Measurements from ENCODE around the gene GLIS1. TPM values are rescaled to one million over a fixed set of nuclear protein-coding genes. Genes with fewer than 3 reads are reported as not detected.
A peak's percentile ranks its signal among the peaks of the same experiment; 100 is the strongest.

The GLIS1 gene
- total and polyA plus RNA-seq, 8 donors: 0.06 to 0.26 (median 0.13) TPM; not detected in 4

DNA sequence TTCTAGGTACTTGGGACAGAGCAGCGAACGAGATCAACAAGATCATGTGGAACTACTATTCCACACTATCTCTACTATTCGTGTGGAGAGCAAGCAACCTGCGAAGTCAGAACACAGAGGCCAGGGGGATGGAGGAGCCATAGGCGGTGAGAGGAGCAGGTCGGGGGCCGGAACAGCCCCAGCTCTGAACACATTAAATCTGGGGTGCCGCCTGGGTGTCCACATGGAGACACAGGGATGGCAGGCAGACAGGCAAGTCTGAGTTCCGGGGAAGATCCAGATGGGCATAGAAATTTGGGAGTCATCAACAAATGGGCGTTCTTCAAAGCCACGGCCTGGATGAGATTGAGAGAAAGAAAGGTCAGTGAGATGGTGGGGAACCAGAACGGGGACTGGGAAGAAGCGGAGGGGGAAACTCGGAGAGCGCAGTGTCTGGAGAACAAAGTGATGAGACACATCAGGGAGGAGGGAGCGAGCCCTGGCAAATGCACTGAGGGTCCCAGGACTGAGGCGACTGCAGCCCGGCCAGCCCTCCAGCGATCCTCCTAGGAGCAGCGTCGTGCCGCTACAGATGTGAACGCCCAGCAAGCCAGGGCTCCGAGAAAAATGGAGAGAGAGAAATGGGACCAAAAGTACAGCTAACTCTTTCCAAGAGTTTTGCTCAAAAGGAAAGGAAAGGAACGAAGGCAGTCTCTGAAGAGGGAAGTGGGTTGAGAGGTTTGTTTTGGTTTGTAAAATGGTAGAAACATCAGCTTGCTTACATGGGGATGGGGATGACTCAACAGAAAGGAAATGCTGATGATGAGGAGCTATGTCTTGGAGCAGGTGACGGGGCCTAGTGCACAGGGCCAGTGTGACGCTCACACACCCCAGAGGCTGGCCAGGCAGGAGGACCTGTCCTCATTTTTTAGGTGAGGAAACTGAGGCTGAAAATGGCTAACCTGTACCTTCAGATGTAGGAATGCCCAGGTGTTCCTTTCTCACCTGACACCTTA, 84.5 kb downstream of the GLIS1 start:
- 71 to 86% methylated on average over 27 of the region's 27 CpGs for WGBS, 2 donors
- no peak for FAIRE-seq
- Histone ChIP-seq H3K27ac (no peak overlapping the region), H3K4me3 (no peak overlapping the region), H3K36me3 (no peaks in the 10 kb centered on the region), H3K9me3 (no peaks in the 10 kb centered on the region), H3K4me1 (no peaks in the 10 kb centered on the region), H3K27me3 (no peaks in the 10 kb centered on the region)
- TF ChIP-seq, protein P1, sequence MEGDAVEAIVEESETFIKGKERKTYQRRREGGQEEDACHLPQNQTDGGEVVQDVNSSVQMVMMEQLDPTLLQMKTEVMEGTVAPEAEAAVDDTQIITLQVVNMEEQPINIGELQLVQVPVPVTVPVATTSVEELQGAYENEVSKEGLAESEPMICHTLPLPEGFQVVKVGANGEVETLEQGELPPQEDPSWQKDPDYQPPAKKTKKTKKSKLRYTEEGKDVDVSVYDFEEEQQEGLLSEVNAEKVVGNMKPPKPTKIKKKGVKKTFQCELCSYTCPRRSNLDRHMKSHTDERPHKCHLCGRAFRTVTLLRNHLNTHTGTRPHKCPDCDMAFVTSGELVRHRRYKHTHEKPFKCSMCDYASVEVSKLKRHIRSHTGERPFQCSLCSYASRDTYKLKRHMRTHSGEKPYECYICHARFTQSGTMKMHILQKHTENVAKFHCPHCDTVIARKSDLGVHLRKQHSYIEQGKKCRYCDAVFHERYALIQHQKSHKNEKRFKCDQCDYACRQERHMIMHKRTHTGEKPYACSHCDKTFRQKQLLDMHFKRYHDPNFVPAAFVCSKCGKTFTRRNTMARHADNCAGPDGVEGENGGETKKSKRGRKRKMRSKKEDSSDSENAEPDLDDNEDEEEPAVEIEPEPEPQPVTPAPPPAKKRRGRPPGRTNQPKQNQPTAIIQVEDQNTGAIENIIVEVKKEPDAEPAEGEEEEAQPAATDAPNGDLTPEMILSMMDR (IDR thresholded peaks at IDR 0.05): no peak
- intact Hi-C loops (cut with DNase I): no loop called here
- peak in 1 of 6 donors; percentile 25 for DNase-seq
- no peak for ATAC-seq

DNA sequence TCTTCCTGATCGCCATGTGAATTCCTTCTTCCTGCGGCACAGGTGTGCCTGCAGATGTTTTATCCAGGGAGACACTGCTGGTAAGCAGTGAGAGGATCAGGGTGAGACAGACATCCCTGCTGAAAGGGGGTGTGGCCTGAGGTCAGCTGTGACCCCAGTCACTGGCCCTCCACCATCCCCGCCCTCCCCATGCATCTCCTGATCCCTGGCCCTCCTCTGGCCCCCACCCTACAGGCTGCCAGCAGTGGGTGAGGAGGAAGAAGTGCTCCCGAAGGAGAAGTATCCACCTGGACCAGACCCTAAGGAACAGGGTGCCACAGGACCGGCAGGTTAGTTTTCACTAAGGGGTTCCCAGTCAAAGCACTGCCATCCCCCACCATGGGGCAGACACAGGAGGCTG, 85.3 kb downstream of the GLIS1 start:
- intact Hi-C loops (cut with DNase I): no loop called here
- peak in 1 of 6 donors; percentile 35 for DNase-seq
- Histone ChIP-seq H3K9me3 (no peaks in the 10 kb centered on the region), H3K4me3 (no peak overlapping the region), H3K36me3 (no peaks in the 10 kb centered on the region), H3K4me1 (no peaks in the 10 kb centered on the region), H3K27me3 (no peaks in the 10 kb centered on the region), H3K27ac (no peak overlapping the region)
- TF ChIP-seq, protein P1 (IDR thresholded peaks at IDR 0.05): no peak
- ATAC-seq: no peak
- WGBS, 2 donors: 71 to 73% methylated on average over 5 of the region's 5 CpGs
- no peak for FAIRE-seq

DNA sequence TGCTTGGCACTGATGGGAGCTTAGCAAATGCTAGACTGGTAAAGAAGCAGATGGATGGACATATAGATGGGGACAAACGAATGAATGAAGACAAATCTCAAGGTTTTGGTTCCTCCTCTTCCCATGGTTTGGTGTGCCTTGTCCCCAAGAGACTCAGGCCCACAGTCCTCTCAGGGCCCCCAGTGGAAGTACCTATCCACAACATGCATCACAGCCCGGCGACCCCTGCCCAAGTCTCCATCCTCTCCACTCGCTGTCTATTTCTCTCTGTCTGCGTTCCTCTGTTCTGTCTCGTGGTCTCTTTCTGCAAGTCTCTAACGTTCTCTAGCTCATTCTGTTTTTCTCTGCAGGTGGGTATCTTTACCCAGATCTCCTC, 85.8 kb downstream of the GLIS1 start:
- FAIRE-seq: no peak
- Histone ChIP-seq H3K4me1 (no peaks in the 10 kb centered on the region), H3K27ac (no peak overlapping the region), H3K27me3 (no peaks in the 10 kb centered on the region), H3K4me3 (no peak overlapping the region), H3K9me3 (no peaks in the 10 kb centered on the region), H3K36me3 (no peaks in the 10 kb centered on the region)
- intact Hi-C loops (cut with DNase I): no loop called here
- TF ChIP-seq, protein P1 (IDR thresholded peaks at IDR 0.05): no peak
- WGBS, 2 donors: 71 to 75% methylated on average over 7 of the region's 7 CpGs
- DNase-seq: peak in 1 of 6 donors; percentile 9
- ATAC-seq: no peak

DNA sequence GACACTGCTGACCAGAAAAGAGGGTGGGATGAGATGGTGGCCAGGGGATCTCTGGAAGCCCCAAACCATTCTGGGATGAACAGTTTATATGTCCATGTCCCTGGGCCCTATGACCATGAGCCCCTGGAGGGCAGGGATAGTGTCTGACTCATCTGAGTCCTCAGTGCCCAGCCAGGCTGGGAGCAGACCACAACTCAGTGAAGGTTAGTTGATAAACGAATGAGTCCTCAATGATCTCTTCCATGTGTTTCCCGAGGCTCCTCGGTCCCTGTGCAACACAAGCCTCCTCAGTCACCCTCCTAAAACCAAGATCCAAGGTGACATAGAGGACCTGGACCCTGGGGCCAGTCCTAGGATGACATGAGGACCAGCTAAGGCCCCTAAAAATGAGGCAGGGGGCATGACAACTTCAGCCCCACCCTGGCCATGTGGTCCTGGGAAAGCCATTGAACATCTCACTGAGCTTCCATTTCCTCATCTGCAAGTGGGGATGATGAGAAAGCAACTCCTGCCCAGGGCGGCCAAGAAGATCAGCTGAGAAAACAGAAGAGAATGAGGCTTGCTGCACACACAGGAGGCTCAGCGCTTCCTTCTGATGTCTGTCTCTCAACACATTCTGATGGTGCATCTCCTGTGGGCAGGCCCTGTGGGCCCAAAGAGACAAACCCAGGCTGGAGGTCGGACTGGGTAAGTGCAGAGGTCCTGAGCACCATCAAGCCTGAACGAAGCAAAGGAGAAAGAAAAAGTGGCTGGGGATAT, 86.3 kb downstream of the GLIS1 start:
- Histone ChIP-seq H3K27me3 (no peaks in the 10 kb centered on the region), H3K9me3 (no peaks in the 10 kb centered on the region), H3K4me3 (no peak overlapping the region), H3K27ac (no peak overlapping the region), H3K36me3 (no peaks in the 10 kb centered on the region), H3K4me1 (no peaks in the 10 kb centered on the region)
- 71 to 76% methylated on average over 7 of the region's 7 CpGs for WGBS, 2 donors
- TF ChIP-seq, protein P1 (IDR thresholded peaks at IDR 0.05): no peak
- intact Hi-C loops (cut with DNase I): no loop called here
- peak in 1 of 6 donors; percentile 31 for DNase-seq
- ATAC-seq: no peak
- FAIRE-seq: no peak
